Fibroblast of lung (primary cell): ENCODE results near the gene TOX3.

Source experiments
- EZH2 ChIP-seq: IDR thresholded peaks from 2 replicates; pipeline ENCODE4 v1.5.1; 2012; ENCODE audit warnings: low read length, control low read depth, mild to moderate bottlenecking; ENCODE audit errors: missing control alignments
- TF ChIP-seq, protein P1 (sequence below), 2 donors: IDR thresholded peaks in 1 of 2; conservative IDR thresholded peaks in 1 of 2; 1 replicate in 1 of 2; 2 replicates in 1 of 2; pipeline ENCODE4 v1.5.1; 2011 to 2012; ENCODE audit warnings: low read length in 2 of 2, control low read depth in 1 of 2, inconsistent platforms in 1 of 2, low read depth in 1 of 2, mild to moderate bottlenecking in 1 of 2

- TF ChIP-seq, protein P1, sequence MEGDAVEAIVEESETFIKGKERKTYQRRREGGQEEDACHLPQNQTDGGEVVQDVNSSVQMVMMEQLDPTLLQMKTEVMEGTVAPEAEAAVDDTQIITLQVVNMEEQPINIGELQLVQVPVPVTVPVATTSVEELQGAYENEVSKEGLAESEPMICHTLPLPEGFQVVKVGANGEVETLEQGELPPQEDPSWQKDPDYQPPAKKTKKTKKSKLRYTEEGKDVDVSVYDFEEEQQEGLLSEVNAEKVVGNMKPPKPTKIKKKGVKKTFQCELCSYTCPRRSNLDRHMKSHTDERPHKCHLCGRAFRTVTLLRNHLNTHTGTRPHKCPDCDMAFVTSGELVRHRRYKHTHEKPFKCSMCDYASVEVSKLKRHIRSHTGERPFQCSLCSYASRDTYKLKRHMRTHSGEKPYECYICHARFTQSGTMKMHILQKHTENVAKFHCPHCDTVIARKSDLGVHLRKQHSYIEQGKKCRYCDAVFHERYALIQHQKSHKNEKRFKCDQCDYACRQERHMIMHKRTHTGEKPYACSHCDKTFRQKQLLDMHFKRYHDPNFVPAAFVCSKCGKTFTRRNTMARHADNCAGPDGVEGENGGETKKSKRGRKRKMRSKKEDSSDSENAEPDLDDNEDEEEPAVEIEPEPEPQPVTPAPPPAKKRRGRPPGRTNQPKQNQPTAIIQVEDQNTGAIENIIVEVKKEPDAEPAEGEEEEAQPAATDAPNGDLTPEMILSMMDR (conservative IDR thresholded peaks at IDR 0.05 in 1 of 2, IDR thresholded peaks at IDR 0.05 in 1 of 2; ENCODE audit: low read depth in 1 of 2, low read length in 2 of 2): no peak
- no peak for TF ChIP-seq EZH2
These were observed 91.2 kb downstream of the TOX3 start for GRCh38 chr16:52455549-52456277.
